ENCODE measurements around the gene TBC1D17. TPM values are rescaled to one million over a fixed set of nuclear protein-coding genes. Genes with fewer than 3 reads are reported as not detected.

The TBC1D17 gene
- total and polyA plus RNA-seq, 7 donors = 13.4 to 41.0 (median 26.1) TPM

DNA sequence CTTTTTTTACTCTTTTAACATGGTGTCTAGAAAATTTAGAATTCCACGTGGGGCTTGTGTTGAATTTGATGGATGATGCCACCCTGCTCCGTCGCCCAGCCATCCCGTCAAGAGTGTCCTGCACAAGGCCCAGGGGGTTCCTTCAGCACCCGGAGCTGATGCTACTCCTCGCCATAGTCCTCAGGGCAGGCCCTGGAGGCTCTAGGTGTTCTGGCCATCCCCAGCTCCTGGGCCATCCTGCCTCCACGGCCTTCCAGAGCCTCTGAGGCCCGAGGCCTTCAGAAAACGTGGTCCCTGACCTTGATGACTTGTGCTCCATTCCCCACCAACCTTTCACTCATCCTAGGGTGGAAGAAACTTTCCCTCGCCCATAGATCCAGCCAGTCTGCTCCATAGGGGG is 3.7 kb upstream of the TBC1D17 start:
- intact Hi-C loops (cut with DNase I) = no loop called here
- WGBS, 2 donors = 92 to 94% methylated on average over 10 of the region's 10 CpGs
- Histone ChIP-seq H3K9me3 (no peaks in the 10 kb centered on the region), H3K27ac (no peak overlapping the region), H3K4me1 (peaks cover 0 to 43% (median 40%) of the 10 kb centered on the region in 4 donors), H3K36me3 (peaks cover 0 to 27% (median 5%) of the 10 kb centered on the region in 4 donors), H3K27me3 (no peaks in the 10 kb centered on the region), H3K4me3 (no peak overlapping the region)
- DNase-seq = no peak
- TF ChIP-seq EP300 (IDR thresholded peaks at IDR 0.05) (no peak), POLR2AphosphoS5 (IDR thresholded peaks at IDR 0.05) (no peak), POLR2A (IDR thresholded peaks at IDR 0.05) (no peak)
- TF ChIP-seq, protein P1, sequence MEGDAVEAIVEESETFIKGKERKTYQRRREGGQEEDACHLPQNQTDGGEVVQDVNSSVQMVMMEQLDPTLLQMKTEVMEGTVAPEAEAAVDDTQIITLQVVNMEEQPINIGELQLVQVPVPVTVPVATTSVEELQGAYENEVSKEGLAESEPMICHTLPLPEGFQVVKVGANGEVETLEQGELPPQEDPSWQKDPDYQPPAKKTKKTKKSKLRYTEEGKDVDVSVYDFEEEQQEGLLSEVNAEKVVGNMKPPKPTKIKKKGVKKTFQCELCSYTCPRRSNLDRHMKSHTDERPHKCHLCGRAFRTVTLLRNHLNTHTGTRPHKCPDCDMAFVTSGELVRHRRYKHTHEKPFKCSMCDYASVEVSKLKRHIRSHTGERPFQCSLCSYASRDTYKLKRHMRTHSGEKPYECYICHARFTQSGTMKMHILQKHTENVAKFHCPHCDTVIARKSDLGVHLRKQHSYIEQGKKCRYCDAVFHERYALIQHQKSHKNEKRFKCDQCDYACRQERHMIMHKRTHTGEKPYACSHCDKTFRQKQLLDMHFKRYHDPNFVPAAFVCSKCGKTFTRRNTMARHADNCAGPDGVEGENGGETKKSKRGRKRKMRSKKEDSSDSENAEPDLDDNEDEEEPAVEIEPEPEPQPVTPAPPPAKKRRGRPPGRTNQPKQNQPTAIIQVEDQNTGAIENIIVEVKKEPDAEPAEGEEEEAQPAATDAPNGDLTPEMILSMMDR (IDR thresholded peaks at IDR 0.05) = no peak

DNA sequence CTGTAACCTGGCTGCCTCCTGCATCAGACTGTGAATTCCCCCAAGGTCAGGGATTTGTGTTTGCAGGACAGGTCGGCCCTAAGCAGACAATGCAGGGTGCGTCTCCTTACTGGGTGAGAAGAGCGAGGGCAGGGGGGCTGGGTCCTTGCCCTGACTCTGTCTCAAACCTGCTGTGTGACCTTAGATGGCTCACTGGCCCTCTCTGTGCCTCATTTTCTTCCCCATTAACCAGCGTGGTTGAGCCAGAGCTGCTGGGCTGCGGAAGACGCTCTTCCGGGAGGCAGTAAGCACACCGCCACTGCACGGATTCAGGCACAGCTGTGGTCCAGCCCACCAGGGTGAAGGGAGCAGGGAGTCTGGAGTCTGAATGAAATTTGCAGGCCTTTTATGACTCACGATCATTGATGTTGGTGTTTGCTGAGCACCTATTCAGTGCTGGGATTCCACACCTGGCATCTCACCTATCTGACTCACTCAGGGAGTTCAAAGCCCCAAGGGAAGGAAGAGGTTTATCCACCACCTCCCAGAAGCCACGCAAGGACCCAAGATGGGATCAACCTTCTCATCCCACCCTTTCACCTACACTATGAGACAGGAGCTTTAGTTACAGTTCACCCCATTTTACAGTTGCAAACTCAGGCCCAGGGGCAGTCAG is 2.9 kb upstream of the TBC1D17 start:
- Histone ChIP-seq H3K27ac (peak overlapping the region in 1 of 4 donors; percentile 100), H3K36me3 (peaks cover 4 to 35% (median 8%) of the 10 kb centered on the region in 4 donors), H3K9me3 (no peaks in the 10 kb centered on the region), H3K4me1 (peaks cover 0 to 47% (median 39%) of the 10 kb centered on the region in 4 donors), H3K4me3 (no peak overlapping the region), H3K27me3 (no peaks in the 10 kb centered on the region)
- 91 to 93% methylated on average over 11 of the region's 11 CpGs for WGBS, 2 donors
- TF ChIP-seq POLR2AphosphoS5 (IDR thresholded peaks at IDR 0.05) (no peak), POLR2A (IDR thresholded peaks at IDR 0.05) (no peak), EP300 (IDR thresholded peaks at IDR 0.05) (no peak)
- TF ChIP-seq, protein P1 (IDR thresholded peaks at IDR 0.05) = no peak
- DNase-seq = no peak
- intact Hi-C loops (cut with DNase I) = loop anchor here (5.0 kb wide), 2 partner anchors 377 to 422 kb away; partner anchors contain the start of genes ALDH16A1, PIH1D1 and RPS11

DNA sequence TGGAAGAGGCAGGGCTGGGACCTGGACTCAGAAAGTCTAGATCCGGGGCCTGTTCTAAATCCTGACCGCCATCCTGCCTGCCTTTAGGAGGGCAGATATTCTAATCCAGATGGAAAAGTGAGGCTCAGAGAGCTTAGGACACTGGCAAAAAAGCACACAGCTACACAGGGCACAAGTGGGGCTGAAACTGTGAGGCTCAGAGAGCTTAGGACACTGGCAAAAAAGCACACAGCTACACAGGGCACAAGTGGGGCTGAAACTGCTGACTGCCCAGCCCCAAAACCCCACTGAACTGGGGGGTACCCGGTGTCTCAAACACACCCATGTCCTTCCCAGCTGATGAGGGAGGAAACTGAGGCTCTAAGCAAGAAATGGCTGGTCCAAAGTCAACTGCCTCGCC is 2.3 kb upstream of the TBC1D17 start:
- TF ChIP-seq POLR2AphosphoS5 (IDR thresholded peaks at IDR 0.05) (no peak), EP300 (IDR thresholded peaks at IDR 0.05) (no peak), POLR2A (IDR thresholded peaks at IDR 0.05) (no peak)
- TF ChIP-seq, protein P1 (IDR thresholded peaks at IDR 0.05) = no peak
- intact Hi-C loops (cut with DNase I) = loop anchor here (5.0 kb wide), 2 partner anchors 378 to 423 kb away; partner anchors contain the start of genes ALDH16A1, PIH1D1 and RPS11
- Histone ChIP-seq H3K27me3 (no peaks in the 10 kb centered on the region), H3K4me3 (peak overlapping the region in 2 of 4 donors; percentile 85 to 100), H3K36me3 (peaks cover 7 to 40% (median 11%) of the 10 kb centered on the region in 4 donors), H3K9me3 (no peaks in the 10 kb centered on the region), H3K27ac (peak overlapping the region; percentile 92 to 100 (median 96)), H3K4me1 (peaks cover 0 to 42% (median 35%) of the 10 kb centered on the region in 4 donors)
- no peak for DNase-seq
- WGBS, 2 donors = 80 to 91% methylated on average over 4 of the region's 4 CpGs

DNA sequence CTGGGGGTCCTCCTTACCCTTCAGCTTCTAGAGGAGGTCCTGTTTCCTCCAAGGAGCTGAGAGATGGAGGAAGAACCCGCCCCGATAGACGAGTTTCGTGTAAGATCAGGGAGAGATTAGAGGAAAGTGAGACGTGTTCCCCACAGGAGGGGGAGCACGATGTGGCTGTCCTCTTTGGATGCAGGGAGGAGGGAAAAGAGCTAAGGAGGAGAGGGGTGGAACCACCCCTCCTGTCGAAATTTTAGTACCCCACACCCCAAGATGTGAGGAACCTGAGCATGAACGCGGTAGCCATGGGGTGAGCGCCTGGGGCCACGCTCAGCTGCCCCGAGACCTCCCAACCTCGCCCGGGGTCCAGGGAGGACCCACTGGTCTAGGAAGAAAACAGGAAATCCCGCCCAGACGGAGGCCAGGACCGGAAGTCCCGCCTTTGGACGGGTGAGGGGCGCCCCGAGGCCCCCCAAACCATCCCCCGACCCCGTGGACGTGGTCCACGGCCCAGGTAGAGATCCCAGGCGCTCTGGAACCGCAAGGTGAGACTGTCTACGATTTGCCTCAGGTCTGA is 1.6 kb upstream of the TBC1D17 start:
- no peak for TF ChIP-seq EP300 (IDR thresholded peaks at IDR 0.05)
- no peak for TF ChIP-seq POLR2AphosphoS5 (IDR thresholded peaks at IDR 0.05)
- TF ChIP-seq, protein P1 (IDR thresholded peaks at IDR 0.05) = no peak
- no peak for TF ChIP-seq POLR2A (IDR thresholded peaks at IDR 0.05)
- Histone ChIP-seq H3K9me3 (no peaks in the 10 kb centered on the region), H3K27ac (peak overlapping the region; percentile 92 to 100 (median 96)), H3K4me3 (peak overlapping the region; percentile 61 to 100 (median 91)), H3K27me3 (no peaks in the 10 kb centered on the region), H3K4me1 (peaks cover 0 to 34% (median 29%) of the 10 kb centered on the region in 4 donors), H3K36me3 (peaks cover 14 to 43% (median 19%) of the 10 kb centered on the region in 4 donors)
- DNase-seq = peak; percentile 85
- intact Hi-C loops (cut with DNase I) = loop anchor here (1.0 to 5.0 kb wide), 6 partner anchors 59 to 424 kb away; partner anchors contain the start of genes ALDH16A1, AP2A1, FUZ and PIH1D1
- WGBS, 2 donors = 1% methylated on average over 28 of the region's 28 CpGs
